Retina (tissue), 1 donor: ENCODE measurements around the gene CNTNAP2.

Experiments used
- DNase-seq: peaks from one replicate; pipeline ENCODE4 v3.0.0-alpha.2; 2016

The CNTNAP2 gene

GRCh38 chr7:147519062-147519461 lies 1402.5 kb downstream of the CNTNAP2 start:
- DNase-seq, result no peak

GRCh38 chr7:147523056-147523455 lies 1406.5 kb downstream of the CNTNAP2 start:
- DNase-seq, result no peak

GRCh38 chr7:147524726-147525250 lies 1408.2 kb downstream of the CNTNAP2 start:
- DNase-seq, result no peak

- DNase-seq, result no peak
These were observed 1408.7 kb downstream of the CNTNAP2 start for GRCh38 chr7:147525325-147525724.

- no peak for DNase-seq
These were observed 1419.1 kb downstream of the CNTNAP2 start for GRCh38 chr7:147535701-147536111.

GRCh38 chr7:147539685-147540084 lies 1423.1 kb downstream of the CNTNAP2 start:
- no peak for DNase-seq

- DNase-seq, result no peak
These were observed 1424.1 kb downstream of the CNTNAP2 start for GRCh38 chr7:147540743-147541142.

- no peak for DNase-seq
These were observed 1424.7 kb downstream of the CNTNAP2 start for GRCh38 chr7:147541261-147541660.

GRCh38 chr7:147547252-147547897 lies 1430.8 kb downstream of the CNTNAP2 start:
- no peak for DNase-seq

GRCh38 chr7:147556317-147556716 lies 1439.7 kb downstream of the CNTNAP2 start:
- no peak for DNase-seq

GRCh38 chr7:147563669-147564068 lies 1447.1 kb downstream of the CNTNAP2 start:
- no peak for DNase-seq

- no peak for DNase-seq
These were observed 1448.3 kb downstream of the CNTNAP2 start for GRCh38 chr7:147564786-147565476.

- no peak for DNase-seq
These were observed 1450.4 kb downstream of the CNTNAP2 start for GRCh38 chr7:147567043-147567442.

- no peak for DNase-seq
These were observed 1452.7 kb downstream of the CNTNAP2 start for GRCh38 chr7:147569116-147569913.

- DNase-seq, result no peak
These were observed 1453.8 kb downstream of the CNTNAP2 start for GRCh38 chr7:147570390-147570789.

- no peak for DNase-seq
These were observed 1455.0 kb downstream of the CNTNAP2 start for GRCh38 chr7:147571436-147572185.

GRCh38 chr7:147578196-147578595 lies 1461.6 kb downstream of the CNTNAP2 start:
- DNase-seq, result no peak

GRCh38 chr7:147579148-147579547 lies 1462.5 kb downstream of the CNTNAP2 start:
- no peak for DNase-seq

- peak; percentile 54 for DNase-seq
These were observed 1468.2 kb downstream of the CNTNAP2 start for GRCh38 chr7:147584771-147585193.

GRCh38 chr7:147586110-147586509 lies 1469.5 kb downstream of the CNTNAP2 start:
- DNase-seq, result no peak

- DNase-seq, result no peak
These were observed 1469.9 kb downstream of the CNTNAP2 start for GRCh38 chr7:147586526-147586925.

GRCh38 chr7:147593271-147594057 lies 1476.9 kb downstream of the CNTNAP2 start:
- no peak for DNase-seq
